Peyer's patch (tissue), 4 donors: ENCODE measurements around the gene WDR64.

Source experiments
- CTCF ChIP-seq, 6 experiments: fragments of 450-650 bp in 4 of 6; fragments of 200-600 bp in 2 of 6; sonication (generic) in 1 of 6; IDR thresholded peaks; one replicate each; pipeline ENCODE4 v1.5.1; 2017 to 2019; ENCODE audit warnings: antibody characterized with exemption in 6 of 6, mild to moderate bottlenecking in 3 of 6, moderate library complexity in 1 of 6
- POLR2A ChIP-seq, 2 donors: fragments of 450-650 bp; IDR thresholded peaks; one replicate each; pipeline ENCODE4 v1.5.1; 2017; ENCODE audit warnings: antibody characterized with exemption in 2 of 2, mild to moderate bottlenecking in 2 of 2, moderate library complexity in 2 of 2

GRCh38 chr1:241630476-241630875 lies 21.6 kb upstream of the WDR64 start:
- TF ChIP-seq CTCF (IDR thresholded peaks at IDR 0.05) (no peak), POLR2A (IDR thresholded peaks at IDR 0.05) (no peak)
